ENCODE data around the gene ARHGAP24.

GRCh38 chr4:85508654-85509053 is 33.7 kb downstream of the ARHGAP24 start:
- TF ChIP-seq ZNF274 (CRISPR knock-in tag; IDR thresholded peaks at IDR 0.05): no peak
- TF ChIP-seq RAD21 (CRISPR knock-in tag; IDR thresholded peaks at IDR 0.05): no peak

All from HepG2 (cell line).